NCI-H2081 treated with DMSO at 0.1 percent for 48 hours (cell line): ENCODE data around the gene TMEM54.
"Not testable (repeated sequence)": the region's sequence is repeated elsewhere in the genome, so short reads cannot be mapped to it uniquely, and the experiment has no call there.

ENCODE experiments used
- DNase-seq: peaks from one replicate; lab custom pipeline; 2025; lab: John Stamatoyannopoulos, UW

Gene TMEM54

GRCh38 chr1:32919811-32920733, 18.9 kb upstream of the TMEM54 start:
- DNase-seq: no peak

- no peak for DNase-seq
These were observed 17.0 kb upstream of the TMEM54 start for GRCh38 chr1:32918179-32918578.

GRCh38 chr1:32917521-32917920, 16.3 kb upstream of the TMEM54 start:
- DNase-seq: no peak

- no peak for DNase-seq
These were observed 14.8 kb upstream of the TMEM54 start for GRCh38 chr1:32915766-32916706.

GRCh38 chr1:32910319-32910718, 9.1 kb upstream of the TMEM54 start:
- DNase-seq: no peak

GRCh38 chr1:32907435-32907834, 6.2 kb upstream of the TMEM54 start:
- DNase-seq: no peak

GRCh38 chr1:32906654-32907053, 5.5 kb upstream of the TMEM54 start:
- DNase-seq: no peak

- DNase-seq: not testable (repeated sequence)
These were observed 4.4 kb upstream of the TMEM54 start for GRCh38 chr1:32905588-32905987.

GRCh38 chr1:32904797-32905196, 3.6 kb upstream of the TMEM54 start:
- DNase-seq: no peak

GRCh38 chr1:32903991-32904785, 3.0 kb upstream of the TMEM54 start:
- DNase-seq: no peak

GRCh38 chr1:32902535-32902920, 1.3 kb upstream of the TMEM54 start:
- no peak for DNase-seq

GRCh38 chr1:32901823-32902534, 790 bp upstream of the TMEM54 start:
- no peak for DNase-seq

- no peak for DNase-seq
These were observed 726 bp downstream of the TMEM54 start for GRCh38 chr1:32900371-32900955.

- no peak for DNase-seq
These were observed 1.4 kb downstream of the TMEM54 start for GRCh38 chr1:32899586-32900296.

- DNase-seq: no peak
These were observed 2.2 kb downstream of the TMEM54 start for GRCh38 chr1:32898958-32899357.

GRCh38 chr1:32898056-32898455, 3.1 kb downstream of the TMEM54 start:
- DNase-seq: no peak

- DNase-seq: no peak
These were observed 3.8 kb downstream of the TMEM54 start for GRCh38 chr1:32897082-32898049.

GRCh38 chr1:32896451-32896850, 4.7 kb downstream of the TMEM54 start:
- DNase-seq: no peak
